Thoracic aorta (tissue), 2 donors: Measurements from ENCODE around the gene SERPIND1. TPM values are rescaled to one million over a fixed set of nuclear protein-coding genes. Genes with fewer than 3 reads are reported as not detected.

Source experiments
- ATAC-seq: fragments of 150-250 bp; one replicate; pipeline ENCODE4 v1.8.0; 2017; ENCODE audit warnings: low read depth; ENCODE audit not compliant: insufficient number of reproducible peaks, low FRiP score
- DNase-seq: peaks from one replicate; pipeline ENCODE4 v3.0.0-alpha.2; 2020; ENCODE audit warnings: low spot score
- H3K27ac ChIP-seq, 2 donors: fragments of 200-600 bp; sonication (generic); 1 replicate in 1 of 2; 2 replicates in 1 of 2; pipeline ENCODE4 v1.5.1; 2016; ENCODE audit warnings: mild to moderate bottlenecking in 2 of 2, moderate library complexity in 2 of 2
- H3K27me3 ChIP-seq: fragments of 200-600 bp; sonication (generic); replicated peaks from 2 replicates; pipeline ENCODE4 v1.6.0; 2016; ENCODE audit warnings: mild to moderate bottlenecking; ENCODE audit not compliant: insufficient read depth
- H3K36me3 ChIP-seq: fragments of 200-600 bp; sonication (generic); one replicate; pipeline ENCODE4 v1.5.1; 2016
- H3K4me1 ChIP-seq, 2 donors: fragments of 200-600 bp; sonication (generic); 1 replicate in 1 of 2; 2 replicates in 1 of 2; pipeline versions ENCODE4 v1.5.1 to v1.6.0; 2016; ENCODE audit warnings: low read depth in 2 of 2, mild to moderate bottlenecking in 1 of 2; ENCODE audit not compliant: control insufficient read depth in 1 of 2
- H3K4me3 ChIP-seq: fragments of 200-600 bp; sonication (generic); 2 replicates; pipeline ENCODE4 v1.5.1; 2016; ENCODE audit warnings: mild to moderate bottlenecking
- H3K9me3 ChIP-seq: fragments of 200-600 bp; sonication (generic); 2 replicates; pipeline ENCODE4 v1.5.1; 2016
- CTCF ChIP-seq: fragments of 200-600 bp; sonication (generic); IDR thresholded peaks from one replicate; pipeline ENCODE4 v1.5.1; 2019; ENCODE audit warnings: antibody characterized with exemption
- total RNA-seq, 2 donors: library from RNA; depleted of rRNA; stranded (reverse); fragments of >200 nt; gene quantifications; one replicate each; pipeline versions ENCODE4 v1.1.0 to v1.2.3, GENCODE V29; 2016

Gene SERPIND1
- total RNA-seq, 2 donors from 2014 or later: not detected

- Histone ChIP-seq H3K4me1 (no peaks in the 10 kb centered on the region), H3K27me3 (no peaks in the 10 kb centered on the region), H3K36me3 (peaks cover 49% of the 10 kb centered on the region), H3K27ac (no peak overlapping the region), H3K9me3 (no peaks in the 10 kb centered on the region), H3K4me3 (no peak overlapping the region)
- ATAC-seq (no peak), DNase-seq (no peak)
- TF ChIP-seq CTCF: no peak
These were observed 19.2 kb downstream of the SERPIND1 start for GRCh38 chr22:20792966-20793728.

GRCh38 chr22:20793748-20794649, 20.1 kb downstream of the SERPIND1 start:
- Histone ChIP-seq H3K9me3 (no peaks in the 10 kb centered on the region), H3K27me3 (no peaks in the 10 kb centered on the region), H3K4me1 (no peaks in the 10 kb centered on the region), H3K4me3 (no peak overlapping the region), H3K36me3 (peaks cover 53% of the 10 kb centered on the region), H3K27ac (no peak overlapping the region)
- DNase-seq: no peak
- TF ChIP-seq CTCF: no peak
- no peak for ATAC-seq

GRCh38 chr22:20794650-20795413, 20.9 kb downstream of the SERPIND1 start:
- no peak overlapping the region for H3K27ac ChIP-seq
- no peaks in the 10 kb centered on the region for H3K27me3 ChIP-seq
- no peak overlapping the region for H3K4me3 ChIP-seq
- DNase-seq (no peak), ATAC-seq (no peak)
- no peak for TF ChIP-seq CTCF
- no peaks in the 10 kb centered on the region for H3K4me1 ChIP-seq
- peaks cover 62% of the 10 kb centered on the region for H3K36me3 ChIP-seq
- no peaks in the 10 kb centered on the region for H3K9me3 ChIP-seq

GRCh38 chr22:20796731-20797130, 22.8 kb downstream of the SERPIND1 start:
- ATAC-seq: no peak
- DNase-seq: no peak

More at GRCh38 chr22:20796731-20797130, 22.8 kb downstream of the SERPIND1 start:
- no peaks in the 10 kb centered on the region for H3K27me3 ChIP-seq
- no peaks in the 10 kb centered on the region for H3K9me3 ChIP-seq
- TF ChIP-seq CTCF: no peak
- peaks cover 65% of the 10 kb centered on the region for H3K36me3 ChIP-seq
- no peak overlapping the region for H3K4me3 ChIP-seq
- H3K4me1 ChIP-seq: no peaks in the 10 kb centered on the region
- no peak overlapping the region for H3K27ac ChIP-seq
